ENCODE results near the gene KCNIP1. TPM values are rescaled to one million over a fixed set of nuclear protein-coding genes. Genes with fewer than 3 reads are reported as not detected.

The KCNIP1 gene
- polyA plus RNA-seq, 2 of the 4 experiments (the other 2 are of a cell fraction): not detected

GRCh38 chr5:170599756-170600155 is 95.9 kb downstream of the KCNIP1 start (continued):
- TF ChIP-seq FOSB (CRISPR knock-in tag; IDR thresholded peaks at IDR 0.05) (no peak), CTCF (IDR thresholded peaks at IDR 0.05) (no peak)

GRCh38 chr5:170601619-170602018 is 97.8 kb downstream of the KCNIP1 start:
- no peak overlapping the region for H3K4me2 ChIP-seq
- H3K9me3 ChIP-seq: no peaks in the 10 kb centered on the region
- no peak overlapping the region for H3K27ac ChIP-seq
- DNase-seq (ENCODE audit: low read depth in 1 of 2, low spot score in 1 of 2) (no peak), ATAC-seq (no peak), FAIRE-seq (no peak)
- ChIA-PET POLR2A (no interaction called here), CTCF (interaction anchor here (0.9 to 12.2 kb wide), 6 partner anchors 12 to 376 kb away, joined by 3 to 66 read pairs (median 8); no protein-coding TSS in a partner anchor)
- 61% methylated on average over 11 of the region's 11 CpGs for WGBS (ENCODE audit: missing lambda C conversion rate)
- no peaks in the 10 kb centered on the region for H3K4me1 ChIP-seq
- TF ChIP-seq HES2 (IDR thresholded peaks at IDR 0.05) (no peak), KDM1A (IDR thresholded peaks at IDR 0.05; ENCODE audit: low read depth) (no peak), ZNF302 (CRISPR knock-in tag; IDR thresholded peaks at IDR 0.05) (no peak), KDM5A (IDR thresholded peaks at IDR 0.05) (no peak), PBX3 (IDR thresholded peaks at IDR 0.05) (no peak), REST (IDR thresholded peaks at IDR 0.05) (no peak), MAFK (IDR thresholded peaks at IDR 0.05; ENCODE audit: partially characterized antibody) (no peak), NFE2L2 (conservative IDR thresholded peaks at IDR 0.05; ENCODE audit: low read length) (no peak), GATA3 (IDR thresholded peaks at IDR 0.05; ENCODE audit: borderline replicate concordance) (no peak), ATOH8 (CRISPR knock-in tag; IDR thresholded peaks at IDR 0.05; ENCODE audit: low read depth) (no peak)
- no peak overlapping the region for H3K4me3 ChIP-seq

GRCh38 chr5:170603109-170603508 is 99.3 kb downstream of the KCNIP1 start:
- ChIA-PET POLR2A (no interaction called here), CTCF (interaction anchor here (0.6 to 12.2 kb wide), 19 partner anchors 9 to 175 kb away, joined by 3 to 66 read pairs (median 3); no protein-coding TSS in a partner anchor)
- Histone ChIP-seq H3K4me2 (no peak overlapping the region), H3K27ac (no peak overlapping the region), H3K4me3 (no peak overlapping the region), H3K4me1 (no peaks in the 10 kb centered on the region), H3K9me3 (no peaks in the 10 kb centered on the region)
- TF ChIP-seq MYC (IDR thresholded peaks at IDR 0.05; ENCODE audit: borderline replicate concordance, low read length) (no peak), EHF (CRISPR knock-in tag; IDR thresholded peaks at IDR 0.05) (no peak), CHD2 (IDR thresholded peaks at IDR 0.05; ENCODE audit: low read length, partially characterized antibody) (no peak), CBX2 (IDR thresholded peaks at IDR 0.05; ENCODE audit: borderline replicate concordance, low read depth) (no peak), BHLHE40 (IDR thresholded peaks at IDR 0.05; ENCODE audit: low read depth, low read length) (no peak), HOXA7 (CRISPR knock-in tag; IDR thresholded peaks at IDR 0.05) (no peak), MAFK (IDR thresholded peaks at IDR 0.05; ENCODE audit: partially characterized antibody) (no peak), ESRRA (IDR thresholded peaks at IDR 0.05; ENCODE audit: borderline replicate concordance, low read length) (no peak), POLR2AphosphoS2 (conservative IDR thresholded peaks at IDR 0.05; ENCODE audit: low read length) (no peak)
- 58% methylated on average over 9 of the region's 10 CpGs for WGBS (ENCODE audit: missing lambda C conversion rate)
- no peak for DNase-seq (ENCODE audit: low read depth in 1 of 2, low spot score in 1 of 2)
- ATAC-seq: no peak
- no peak for FAIRE-seq
